SK-N-MC (cell line): ENCODE results near the gene ZCWPW2.

Experiments
- DNase-seq: peaks from one replicate; pipeline ENCODE4 v3.0.0-alpha.2; 2011; ENCODE audit warnings: low read depth, low spot score
- H3K27ac ChIP-seq: fragments of 200-600 bp; sonication (generic); 2 replicates; pipeline ENCODE4 v1.5.1; 2016; ENCODE audit warnings: mixed run types
- H3K36me3 ChIP-seq: fragments of 200-600 bp; sonication (generic); 2 replicates; pipeline ENCODE4 v1.6.1; 2017; ENCODE audit warnings: antibody characterized with exemption, low read length, mixed read lengths; ENCODE audit not compliant: insufficient read depth
- H3K4me3 ChIP-seq: fragments of 200-600 bp; sonication (generic); 2 replicates; pipeline ENCODE4 v1.5.1; 2016
- H3K9ac ChIP-seq: fragments of 200-600 bp; sonication (generic); 2 replicates; pipeline ENCODE4 v1.8.0; 2017; ENCODE audit warnings: mixed run types, mixed read lengths; ENCODE audit not compliant: insufficient read length
- H3K9me3 ChIP-seq: fragments of 200-600 bp; sonication (generic); 2 replicates; pipeline ENCODE4 v1.6.1; 2017; ENCODE audit warnings: low read depth, mild to moderate bottlenecking, antibody characterized with exemption, low read length, moderate library complexity, mixed read lengths
- EZH2 ChIP-seq: fragments of 200-600 bp; sonication (generic); IDR thresholded peaks from one replicate; pipeline ENCODE4 v1.6.1; 2017; ENCODE audit warnings: antibody characterized with exemption
- FOXP2 ChIP-seq: optimal IDR thresholded peaks from 2 replicates; pipeline ENCODE3; 2011; ENCODE audit warnings: mild to moderate bottlenecking, moderate library complexity; ENCODE audit not compliant: insufficient read depth; ENCODE audit errors: extremely low read length, control extremely low read depth
- POLR2AphosphoS5 ChIP-seq: IDR thresholded peaks from 2 replicates; pipeline ENCODE4 v1.6.1; 2012; ENCODE audit warnings: mild to moderate bottlenecking, low read depth, low read length, borderline replicate concordance

The ZCWPW2 gene

DNA sequence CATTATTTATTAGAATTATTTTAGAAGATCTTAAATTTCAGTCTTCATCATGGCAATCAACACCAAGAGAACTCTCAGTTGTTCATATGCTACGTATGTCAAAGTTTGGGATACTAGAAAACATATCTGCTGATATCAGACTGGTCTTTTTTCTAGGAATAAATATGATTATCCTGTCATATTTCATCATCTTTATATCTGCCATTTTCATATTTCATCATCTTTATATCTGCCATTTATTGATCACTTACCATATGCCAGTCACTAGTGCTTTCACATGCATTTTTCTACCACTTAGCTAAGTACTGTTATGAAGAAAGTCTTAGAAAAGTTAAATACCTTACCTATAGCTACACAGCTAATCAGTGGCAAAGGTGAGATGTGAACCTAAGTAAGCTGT lies 2.8 kb upstream of the ZCWPW2 start:
- Histone ChIP-seq H3K27ac (no peak overlapping the region), H3K4me3 (no peak overlapping the region), H3K9ac (no peak overlapping the region), H3K36me3 (no peaks in the 10 kb centered on the region), H3K9me3 (no peaks in the 10 kb centered on the region)
- TF ChIP-seq POLR2AphosphoS5 (no peak), FOXP2 (no peak), EZH2 (no peak)
- DNase-seq = no peak

DNA sequence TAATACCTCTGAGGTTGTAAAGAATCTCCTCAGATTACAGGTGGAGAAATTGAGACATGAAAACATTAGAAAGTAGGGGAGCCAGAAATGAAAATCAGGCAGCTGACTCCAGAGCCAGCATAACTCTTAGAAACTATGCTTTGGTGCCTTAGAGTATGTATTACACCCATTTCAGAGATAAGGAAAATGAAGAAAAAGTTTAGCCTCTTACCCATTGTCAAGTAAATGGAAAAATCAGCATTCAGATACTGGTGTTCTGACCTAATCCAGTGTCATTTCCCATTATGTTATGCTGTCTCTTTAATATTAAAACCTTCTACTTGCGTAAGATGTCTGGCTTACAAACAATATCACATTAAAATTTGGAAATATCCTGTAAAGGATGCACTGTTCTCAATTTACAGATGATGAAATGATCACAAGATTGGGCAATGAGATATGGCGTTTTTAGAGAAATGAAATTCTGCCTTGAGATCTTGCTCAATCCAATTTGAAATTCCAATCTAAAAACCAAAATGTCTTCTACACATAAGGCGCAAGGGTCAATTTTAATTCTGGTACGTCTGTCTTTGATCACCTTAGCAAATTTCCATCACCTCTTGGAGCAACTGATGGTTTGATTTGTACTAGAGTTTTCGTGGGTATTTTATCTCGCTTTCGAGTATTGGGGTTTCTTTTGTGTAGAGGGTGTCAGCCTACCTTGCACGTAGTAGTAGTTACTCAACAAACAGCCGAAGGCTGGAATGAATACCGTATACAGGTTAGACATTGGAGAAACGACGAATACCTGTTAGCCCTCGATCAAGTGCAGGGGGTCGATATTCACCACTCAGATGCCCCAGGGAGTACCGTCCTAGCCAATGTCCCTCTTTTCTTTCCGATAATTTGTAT lies 902 bp upstream of the ZCWPW2 start:
- H3K36me3 ChIP-seq = no peaks in the 10 kb centered on the region
- H3K4me3 ChIP-seq = peak overlapping the region; percentile 84
- no peak overlapping the region for H3K27ac ChIP-seq
- no peaks in the 10 kb centered on the region for H3K9me3 ChIP-seq
- peak overlapping the region; percentile 86 for H3K9ac ChIP-seq
- TF ChIP-seq POLR2AphosphoS5 = no peak
- no peak for TF ChIP-seq EZH2
- TF ChIP-seq FOXP2 = no peak
- DNase-seq = no peak

DNA sequence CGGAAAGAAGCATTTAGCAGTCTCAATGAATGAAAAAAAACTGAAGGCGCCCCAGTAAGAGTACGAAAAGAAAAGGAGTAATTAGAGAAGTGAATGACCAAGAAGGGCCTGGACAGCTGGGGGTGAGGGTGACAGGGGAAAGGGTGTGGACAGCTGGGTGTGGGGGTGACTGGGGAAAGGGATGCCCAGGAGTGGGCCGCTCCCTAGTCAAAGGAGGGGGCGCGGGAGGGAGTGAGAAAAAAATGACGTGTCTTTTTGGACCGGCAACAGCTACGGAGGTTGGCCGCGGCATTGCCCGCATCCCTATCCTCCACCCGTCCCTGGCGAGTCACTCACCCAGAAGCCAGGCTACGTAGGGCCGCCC lies 274 bp upstream of the ZCWPW2 start:
- peak overlapping the region; percentile 86 for H3K9ac ChIP-seq
- peak overlapping the region; percentile 79; the same call in 1 of the 2 replicates for H3K27ac ChIP-seq
- peak overlapping the region; percentile 84 for H3K4me3 ChIP-seq
- H3K36me3 ChIP-seq = no peaks in the 10 kb centered on the region
- no peak for DNase-seq
- TF ChIP-seq EZH2 = no peak
- H3K9me3 ChIP-seq = no peaks in the 10 kb centered on the region

DNA sequence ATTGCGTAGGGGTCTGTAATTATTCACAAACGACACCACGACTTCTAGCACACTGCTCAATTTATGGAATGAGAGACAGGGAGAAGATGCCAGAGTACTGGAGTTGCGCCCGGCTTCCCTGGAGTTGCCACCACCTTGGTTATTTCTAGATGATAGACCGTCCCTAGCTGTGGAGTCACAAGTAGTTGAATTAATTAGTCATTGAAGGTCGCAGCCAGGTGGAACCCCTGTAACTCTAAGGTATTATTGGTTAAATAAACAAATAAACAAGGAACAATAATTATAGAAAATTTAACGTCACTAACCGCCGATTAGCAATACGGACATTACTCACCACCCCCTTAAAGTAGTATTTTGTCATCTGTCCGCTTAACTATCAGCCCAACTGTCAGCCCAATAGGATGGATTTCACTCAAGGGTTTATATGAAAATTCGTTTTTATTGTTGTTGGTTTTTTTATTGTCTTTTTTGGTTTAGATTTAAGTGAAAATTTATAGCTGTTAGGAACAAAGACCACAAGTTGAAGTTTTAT lies 1.0 kb downstream of the ZCWPW2 start:
- Histone ChIP-seq H3K27ac (peak overlapping the region; percentile 79; the same call in 1 of the 2 replicates), H3K36me3 (no peaks in the 10 kb centered on the region), H3K9ac (peak overlapping the region; percentile 86), H3K4me3 (peak overlapping the region; percentile 84), H3K9me3 (no peaks in the 10 kb centered on the region)
- no peak for DNase-seq
- no peak for TF ChIP-seq POLR2AphosphoS5
- no peak for TF ChIP-seq EZH2
- TF ChIP-seq FOXP2 = no peak

DNA sequence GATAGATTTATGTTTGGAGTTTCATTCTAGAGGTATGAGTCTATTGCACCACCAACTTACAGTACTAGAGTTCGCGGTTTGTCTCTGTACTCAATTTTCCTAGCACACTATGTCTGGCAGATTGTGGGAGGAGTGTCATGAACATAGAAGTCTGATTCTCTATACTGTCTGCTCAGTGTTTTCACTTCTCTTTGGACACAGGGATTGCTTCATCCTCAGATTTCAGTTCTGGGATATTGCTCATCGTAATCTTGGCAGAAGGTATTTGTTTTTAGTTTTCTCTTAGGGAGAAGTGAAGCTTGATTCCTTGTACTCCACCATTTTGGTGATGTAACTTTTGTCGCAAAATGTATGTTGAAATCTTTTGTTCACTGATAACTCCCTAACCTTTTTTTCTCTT lies 27.9 kb downstream of the ZCWPW2 start:
- no peak overlapping the region for H3K27ac ChIP-seq
- H3K9ac ChIP-seq = no peak overlapping the region
- no peaks in the 10 kb centered on the region for H3K9me3 ChIP-seq
- TF ChIP-seq FOXP2 (no peak), EZH2 (no peak), POLR2AphosphoS5 (no peak)
- no peaks in the 10 kb centered on the region for H3K36me3 ChIP-seq
- no peak overlapping the region for H3K4me3 ChIP-seq
- no peak for DNase-seq

DNA sequence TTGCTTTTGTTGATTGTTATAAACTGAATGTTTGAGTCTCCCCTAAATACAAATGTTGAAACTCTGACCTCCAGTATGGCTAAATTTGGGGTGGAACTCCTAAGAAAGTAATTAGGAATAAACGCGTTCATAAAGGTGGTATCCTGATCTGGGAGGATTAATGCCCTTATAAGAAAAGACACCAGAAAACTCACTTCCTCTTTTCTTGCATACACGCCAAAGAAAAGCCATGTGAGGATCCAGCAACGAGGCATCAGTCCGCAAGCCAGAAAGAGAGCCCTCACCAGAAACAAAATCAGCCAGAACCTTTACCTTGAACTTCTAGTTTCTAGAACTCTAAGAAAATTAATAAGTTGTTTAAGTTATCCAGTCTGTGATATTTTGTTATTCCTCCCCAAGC lies 37.5 kb downstream of the ZCWPW2 start:
- no peak for DNase-seq
- no peaks in the 10 kb centered on the region for H3K36me3 ChIP-seq
- H3K9me3 ChIP-seq = no peaks in the 10 kb centered on the region
- no peak overlapping the region for H3K27ac ChIP-seq
- H3K4me3 ChIP-seq = no peak overlapping the region
- TF ChIP-seq POLR2AphosphoS5 = no peak
- no peak for TF ChIP-seq EZH2
- no peak for TF ChIP-seq FOXP2
- H3K9ac ChIP-seq = no peak overlapping the region

DNA sequence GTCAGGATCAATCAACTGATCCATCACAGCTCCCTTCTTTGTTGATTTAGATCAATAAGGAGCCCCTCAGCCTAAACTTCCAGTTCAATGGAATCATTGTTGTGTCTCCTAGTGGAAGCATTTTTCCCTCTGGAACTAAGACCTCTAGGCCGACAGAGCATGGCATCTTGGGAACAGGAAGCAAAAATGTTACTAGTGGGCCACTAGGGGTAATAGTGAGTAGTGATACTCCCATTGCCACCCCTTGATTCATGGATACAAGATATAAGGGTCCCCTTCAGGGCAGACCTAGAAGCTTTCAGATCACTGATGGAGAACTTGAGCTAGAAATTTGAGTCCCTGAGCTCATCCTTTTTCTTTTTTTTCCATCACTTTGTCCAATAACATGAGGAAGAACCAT lies 40.5 kb downstream of the ZCWPW2 start:
- Histone ChIP-seq H3K9ac (no peak overlapping the region), H3K27ac (no peak overlapping the region), H3K4me3 (no peak overlapping the region), H3K9me3 (no peaks in the 10 kb centered on the region), H3K36me3 (no peaks in the 10 kb centered on the region)
- no peak for DNase-seq
- no peak for TF ChIP-seq FOXP2
- no peak for TF ChIP-seq POLR2AphosphoS5
- TF ChIP-seq EZH2 = no peak

DNA sequence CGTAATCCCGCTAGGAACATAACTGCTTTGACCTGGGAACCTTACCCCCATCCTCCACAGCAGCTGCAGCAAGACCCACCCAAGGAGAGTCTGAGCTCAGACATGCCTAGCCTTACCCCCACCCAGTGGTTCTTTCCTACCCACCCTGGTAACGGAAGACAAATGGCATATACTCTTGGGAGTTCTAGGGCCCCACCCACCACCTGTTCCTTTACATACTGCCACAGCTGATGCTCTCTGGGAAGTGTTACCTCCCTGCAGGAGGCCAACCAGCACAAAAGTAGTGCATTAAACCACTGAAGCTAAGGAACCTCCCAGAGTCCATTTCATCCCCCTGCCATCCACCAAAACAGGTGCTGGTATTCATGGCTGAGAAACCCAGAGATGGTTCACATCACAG lies 50.7 kb downstream of the ZCWPW2 start:
- H3K9me3 ChIP-seq = no peaks in the 10 kb centered on the region
- no peak overlapping the region for H3K4me3 ChIP-seq
- H3K36me3 ChIP-seq = no peaks in the 10 kb centered on the region
- no peak for DNase-seq
- TF ChIP-seq POLR2AphosphoS5 (no peak), EZH2 (no peak), FOXP2 (no peak)
- no peak overlapping the region for H3K9ac ChIP-seq
- no peak overlapping the region for H3K27ac ChIP-seq

DNA sequence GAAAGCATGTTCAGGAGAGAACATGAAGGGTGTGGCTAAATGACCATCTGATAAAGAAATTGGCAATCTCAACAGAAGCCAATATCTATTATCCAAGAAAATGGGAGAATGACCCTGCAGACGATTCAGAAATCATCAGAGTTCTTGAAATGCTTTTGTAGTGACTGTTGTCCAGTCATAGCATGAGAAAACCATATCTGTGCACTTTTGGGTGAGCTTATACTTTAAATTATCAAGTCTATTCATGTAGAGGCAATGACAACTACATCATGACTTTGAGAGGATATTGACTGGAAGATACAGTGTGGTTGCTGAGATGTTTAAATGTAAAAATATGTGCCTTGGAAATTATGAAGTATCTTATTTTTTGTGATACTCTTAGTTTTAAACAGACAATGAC lies 57.7 kb downstream of the ZCWPW2 start:
- no peaks in the 10 kb centered on the region for H3K9me3 ChIP-seq
- H3K4me3 ChIP-seq = no peak overlapping the region
- H3K27ac ChIP-seq = no peak overlapping the region
- TF ChIP-seq FOXP2 (no peak), EZH2 (no peak), POLR2AphosphoS5 (no peak)
- no peak overlapping the region for H3K9ac ChIP-seq
- H3K36me3 ChIP-seq = no peaks in the 10 kb centered on the region
- no peak for DNase-seq
